Activated CD4-positive, alpha-beta memory T cell treated with anti-CD3 and anti-CD28 coated beads for 36 hours (primary cell): ENCODE results near the gene VWF. TPM values are rescaled to one million over a fixed set of nuclear protein-coding genes. Genes with fewer than 3 reads are reported as not detected.

Source experiments
- CTCF ChIA-PET: fragments of 350-600 bp; sonication (Branson Sonifier 250); formaldehyde crosslinking; loops from one replicate; lab custom pipeline; 2021; ENCODE audit warnings: antibody characterized with exemption, inconsistent platforms; lab: Charles Lee
- POLR2A ChIA-PET: fragments of 350-600 bp; sonication (Branson Sonifier 250); formaldehyde crosslinking; loops from one replicate; lab custom pipeline; 2021; ENCODE audit warnings: antibody characterized with exemption; lab: Charles Lee
- DNase-seq: peaks from one replicate; pipeline ENCODE4 v3.0.0-alpha.2; 2020
- H3K27ac Mint-ChIP-seq: one replicate; pipeline ENCODE4 v1.8.0; 2021; ENCODE audit warnings: mixed read lengths
- H3K27me3 Mint-ChIP-seq: one replicate; pipeline ENCODE4 v1.8.0; 2021; ENCODE audit warnings: mixed read lengths
- H3K36me3 Mint-ChIP-seq: one replicate; pipeline ENCODE4 v1.8.0; 2021; ENCODE audit warnings: mixed read lengths
- H3K4me1 Mint-ChIP-seq: one replicate; pipeline ENCODE4 v1.8.0; 2021; ENCODE audit warnings: low read depth, mixed read lengths
- H3K4me3 Mint-ChIP-seq: one replicate; pipeline ENCODE4 v1.8.0; 2021; ENCODE audit warnings: mild to moderate bottlenecking, mixed read lengths
- H3K9me3 Mint-ChIP-seq: one replicate; pipeline ENCODE4 v1.8.0; 2021; ENCODE audit warnings: mixed read lengths
- intact Hi-C: fragments of 100-400 bp; cut with micrococcal nuclease; formaldehyde crosslinking; loops from one replicate; pipeline ENCODE4 v1.15.1; 2023
- total RNA-seq, 2 experiments: library from RNA; stranded (reverse); gene quantifications; one replicate each; pipeline ENCODE4 v1.2.3, GENCODE V29; 2021

The VWF gene
- total RNA-seq, 2 experiments from 2014 or later: not detected

DNA sequence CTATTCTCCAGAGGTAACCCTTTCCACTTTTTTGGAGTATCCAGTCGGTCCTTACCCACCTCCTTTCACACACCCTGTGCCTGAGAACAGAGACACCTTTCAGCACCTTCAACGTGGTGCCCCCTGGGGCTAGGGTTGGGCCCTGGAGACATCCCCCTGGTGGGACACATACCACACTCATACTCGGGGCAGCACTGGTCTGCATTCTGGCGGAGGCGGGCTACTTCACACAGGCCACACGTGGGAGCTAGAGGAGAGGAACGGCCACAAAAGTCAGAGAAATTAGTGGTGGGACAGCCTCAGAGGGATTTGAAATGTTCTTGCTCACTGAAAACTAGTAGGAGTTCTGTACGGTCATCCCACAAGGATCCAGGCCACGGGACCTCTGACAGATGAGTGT is 139.6 kb downstream of the VWF start:
- DNase-seq: no peak
- Mint-ChIP-seq H3K4me1 (no peaks in the 10 kb centered on the region), H3K27ac (no peak overlapping the region), H3K4me3 (no peak overlapping the region), H3K9me3 (no peaks in the 10 kb centered on the region), H3K36me3 (no peaks in the 10 kb centered on the region), H3K27me3 (peaks cover 3% of the 10 kb centered on the region)
- POLR2A ChIA-PET: no interaction called here
- intact Hi-C loops: no loop called here
- CTCF ChIA-PET: no interaction called here

DNA sequence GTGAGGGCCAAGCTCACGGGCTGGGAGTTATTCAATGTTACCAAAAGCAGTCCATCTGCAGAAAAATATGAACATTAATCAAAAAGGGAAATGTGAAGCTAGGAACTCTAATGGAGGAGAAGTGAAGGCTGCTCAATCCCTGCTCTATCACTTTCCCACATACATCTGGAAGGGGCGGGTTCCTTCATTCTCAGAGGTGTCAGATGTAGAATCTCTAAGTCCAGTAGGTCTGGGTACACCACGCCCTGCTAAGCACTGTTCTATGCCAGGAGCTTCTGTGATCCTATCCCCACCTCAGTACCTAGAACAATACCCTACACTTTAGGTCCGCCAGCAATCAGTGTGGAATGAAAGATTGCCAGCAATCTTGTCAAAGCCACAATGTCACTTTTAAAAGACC is 142.4 kb downstream of the VWF start:
- no peak overlapping the region for H3K27ac Mint-ChIP-seq
- DNase-seq: no peak
- peaks cover 3% of the 10 kb centered on the region for H3K27me3 Mint-ChIP-seq
- H3K4me3 Mint-ChIP-seq: no peak overlapping the region
- no peaks in the 10 kb centered on the region for H3K4me1 Mint-ChIP-seq
- H3K9me3 Mint-ChIP-seq: no peaks in the 10 kb centered on the region
- ChIA-PET POLR2A (no interaction called here), CTCF (interaction anchor here (1.4 kb wide), 1 partner anchor 57 kb away, joined by 4 read pairs; no protein-coding TSS in a partner anchor)
- H3K36me3 Mint-ChIP-seq: no peaks in the 10 kb centered on the region
- intact Hi-C loops: no loop called here

DNA sequence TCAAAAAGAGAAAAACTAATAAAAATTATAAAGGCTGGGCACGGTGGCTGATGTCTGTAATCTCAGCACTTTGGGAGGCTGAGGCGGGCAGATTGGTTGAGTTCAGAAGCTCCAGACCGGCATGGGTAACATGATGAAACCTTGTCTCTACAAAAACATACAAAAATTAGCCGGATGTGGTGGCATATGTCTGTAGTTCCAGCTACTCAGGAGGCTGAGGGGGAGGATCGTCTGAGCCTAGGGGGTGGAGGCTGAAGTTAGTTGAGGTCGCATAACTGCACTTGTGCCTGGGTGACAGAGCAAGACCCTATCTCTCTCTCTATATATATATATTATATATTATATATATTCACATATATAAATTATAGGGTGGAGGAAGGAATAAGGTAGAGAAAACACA is 146.9 kb downstream of the VWF start:
- no peaks in the 10 kb centered on the region for H3K9me3 Mint-ChIP-seq
- no peak overlapping the region for H3K4me3 Mint-ChIP-seq
- intact Hi-C loops: no loop called here
- no peak overlapping the region for H3K27ac Mint-ChIP-seq
- no peaks in the 10 kb centered on the region for H3K4me1 Mint-ChIP-seq
- CTCF ChIA-PET: interaction anchor here (5.3 kb wide), 1 partner anchor 12 kb away, joined by 24 read pairs; no protein-coding TSS in a partner anchor
- POLR2A ChIA-PET: no interaction called here
- no peak for DNase-seq
- no peaks in the 10 kb centered on the region for H3K36me3 Mint-ChIP-seq
- peaks cover 15% of the 10 kb centered on the region for H3K27me3 Mint-ChIP-seq

DNA sequence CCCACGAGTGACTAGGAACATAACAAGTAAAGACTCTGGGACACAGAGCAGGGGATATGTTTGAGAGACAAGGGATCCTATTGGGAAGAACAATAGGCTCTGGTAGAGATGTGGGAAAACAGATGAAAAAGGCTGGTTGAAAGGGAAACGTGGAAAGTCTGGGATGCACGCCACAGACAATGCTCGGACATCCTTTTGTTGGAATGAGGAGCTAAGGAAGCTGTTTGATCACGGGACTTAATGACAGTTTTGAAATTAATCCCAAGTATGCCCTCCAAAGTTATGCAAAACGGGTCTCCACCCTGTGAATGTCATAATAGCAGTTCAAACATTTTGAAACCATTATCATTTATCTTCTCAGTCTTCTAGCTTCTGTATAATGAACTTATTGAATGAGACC is 147.8 kb downstream of the VWF start:
- Mint-ChIP-seq H3K4me3 (no peak overlapping the region), H3K27ac (no peak overlapping the region), H3K27me3 (peaks cover 17% of the 10 kb centered on the region), H3K9me3 (no peaks in the 10 kb centered on the region), H3K4me1 (no peaks in the 10 kb centered on the region), H3K36me3 (no peaks in the 10 kb centered on the region)
- ChIA-PET CTCF (interaction anchor here (5.3 kb wide), 1 partner anchor 13 kb away, joined by 24 read pairs; no protein-coding TSS in a partner anchor), POLR2A (no interaction called here)
- intact Hi-C loops: no loop called here
- DNase-seq: no peak

DNA sequence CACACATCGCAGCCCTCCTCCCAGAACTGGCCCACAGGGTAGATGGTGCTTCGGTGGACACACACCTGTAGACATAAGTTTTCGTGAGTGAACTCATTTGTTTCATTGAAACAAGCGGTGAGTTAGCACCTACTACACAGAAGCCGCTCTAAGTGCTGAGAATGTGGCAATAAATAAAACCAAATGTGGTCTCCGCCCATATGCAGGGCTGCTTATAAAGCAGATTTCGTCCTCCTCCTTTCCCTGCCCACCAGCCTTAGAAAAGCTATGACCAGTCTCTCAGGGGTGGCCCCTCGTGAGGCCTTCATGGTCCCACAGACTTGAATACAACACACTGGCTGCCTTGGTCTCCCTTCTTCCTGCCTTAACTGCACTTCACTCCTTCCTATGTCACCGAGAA is 148.3 kb downstream of the VWF start:
- no peak for DNase-seq
- H3K36me3 Mint-ChIP-seq: no peaks in the 10 kb centered on the region
- no peaks in the 10 kb centered on the region for H3K9me3 Mint-ChIP-seq
- H3K4me3 Mint-ChIP-seq: no peak overlapping the region
- CTCF ChIA-PET: interaction anchor here (5.3 kb wide), 1 partner anchor 13 kb away, joined by 24 read pairs; no protein-coding TSS in a partner anchor
- intact Hi-C loops: no loop called here
- peaks cover 14% of the 10 kb centered on the region for H3K27me3 Mint-ChIP-seq
- H3K27ac Mint-ChIP-seq: no peak overlapping the region
- H3K4me1 Mint-ChIP-seq: no peaks in the 10 kb centered on the region
- POLR2A ChIA-PET: no interaction called here

DNA sequence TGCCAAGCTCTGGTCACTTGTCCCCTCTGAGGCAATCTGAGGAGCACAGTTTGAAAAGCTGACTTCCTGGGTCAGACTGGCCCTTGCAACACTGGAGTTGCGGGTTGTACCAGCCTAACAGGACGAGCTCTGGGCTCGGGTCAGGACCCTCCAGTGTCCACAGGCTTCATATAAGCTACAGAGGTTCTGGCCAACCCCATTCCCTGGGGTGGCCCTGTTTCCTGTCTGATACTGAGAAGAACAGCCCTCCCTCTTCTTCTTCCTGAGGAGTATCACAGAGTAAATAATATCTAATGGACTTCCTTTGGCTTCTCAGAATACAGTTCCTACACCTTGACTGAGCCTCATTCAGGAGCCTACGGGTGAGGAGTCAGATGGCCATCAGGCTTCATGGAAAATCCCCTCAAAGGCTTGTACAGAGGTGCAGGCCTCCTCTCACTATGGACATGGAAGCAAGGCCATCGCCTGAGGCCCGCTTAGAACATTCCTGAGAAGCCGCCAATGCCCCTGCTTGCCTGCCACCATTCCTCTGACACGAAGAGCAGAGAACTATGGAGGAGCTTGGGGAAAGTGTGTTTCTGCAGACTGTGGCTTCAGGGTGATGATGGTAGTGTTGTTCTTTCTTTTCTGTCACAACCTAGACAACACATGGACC is 150.9 kb downstream of the VWF start:
- Mint-ChIP-seq H3K27me3 (peaks cover 17% of the 10 kb centered on the region), H3K27ac (no peak overlapping the region), H3K36me3 (no peaks in the 10 kb centered on the region), H3K9me3 (no peaks in the 10 kb centered on the region), H3K4me3 (no peak overlapping the region), H3K4me1 (no peaks in the 10 kb centered on the region)
- ChIA-PET POLR2A (no interaction called here), CTCF (interaction anchor here (0.5 to 2.1 kb wide), 3 partner anchors 9 to 66 kb away, joined by 4 to 7 read pairs (median 5); no protein-coding TSS in a partner anchor)
- no peak for DNase-seq
- intact Hi-C loops: no loop called here

DNA sequence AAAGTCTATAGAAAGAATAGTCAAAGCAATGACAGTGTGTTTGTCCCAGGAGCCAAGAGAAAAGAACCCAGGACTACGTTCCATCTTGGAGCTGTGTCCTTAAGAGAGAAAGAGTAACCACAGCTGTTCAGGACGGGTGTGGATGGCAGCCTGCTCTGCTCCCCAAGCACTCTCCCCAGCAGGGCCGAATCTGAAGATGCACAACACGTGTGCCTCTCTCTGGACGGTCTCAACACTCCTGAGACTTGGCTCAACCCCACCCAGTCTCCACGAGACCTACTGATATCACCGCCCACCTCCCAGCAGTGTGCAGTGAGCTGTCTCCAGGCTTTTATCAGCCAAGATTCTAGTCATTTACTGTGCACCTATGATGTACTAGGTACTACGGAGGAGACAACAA is 152.1 kb downstream of the VWF start:
- no peak overlapping the region for H3K4me3 Mint-ChIP-seq
- intact Hi-C loops: no loop called here
- peaks cover 17% of the 10 kb centered on the region for H3K27me3 Mint-ChIP-seq
- DNase-seq: no peak
- H3K36me3 Mint-ChIP-seq: no peaks in the 10 kb centered on the region
- H3K9me3 Mint-ChIP-seq: no peaks in the 10 kb centered on the region
- no peaks in the 10 kb centered on the region for H3K4me1 Mint-ChIP-seq
- ChIA-PET CTCF (interaction anchor here (1.8 to 2.1 kb wide), 2 partner anchors 16 to 67 kb away, joined by 5 to 7 read pairs; no protein-coding TSS in a partner anchor), POLR2A (no interaction called here)
- no peak overlapping the region for H3K27ac Mint-ChIP-seq

DNA sequence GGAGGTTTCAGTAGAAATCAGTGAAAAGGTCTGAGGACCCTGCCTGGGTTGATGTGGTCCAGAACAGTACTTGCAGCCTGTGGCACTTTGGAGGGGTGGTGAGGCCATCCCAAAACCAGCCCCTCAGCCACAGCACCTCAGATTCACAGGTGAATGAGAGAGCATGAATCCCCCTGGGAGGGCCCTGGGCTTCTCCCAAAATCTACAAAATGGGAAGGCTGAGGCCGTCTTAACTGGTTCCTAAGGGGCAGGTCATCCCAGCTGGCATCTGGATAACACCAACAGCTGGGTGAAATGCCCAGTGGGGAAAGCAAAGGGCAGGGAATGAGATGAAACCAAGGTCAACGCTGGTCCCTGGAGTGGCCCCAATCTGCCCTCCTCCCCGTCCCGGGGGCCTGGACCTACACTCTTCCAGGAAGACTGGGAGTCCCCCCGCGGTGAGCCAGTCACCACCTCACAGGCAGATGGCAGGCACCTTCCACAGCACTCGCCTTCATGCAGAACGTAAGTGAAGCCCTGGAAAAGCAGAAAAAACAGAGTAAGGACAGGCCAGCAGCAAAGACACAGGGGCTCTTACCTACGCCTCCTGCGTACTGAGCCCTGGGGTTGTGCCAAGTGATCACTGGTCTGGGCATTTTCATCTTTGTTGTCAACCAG is 153.1 kb downstream of the VWF start:
- Mint-ChIP-seq H3K36me3 (no peaks in the 10 kb centered on the region), H3K27me3 (peaks cover 14% of the 10 kb centered on the region), H3K4me1 (no peaks in the 10 kb centered on the region), H3K9me3 (no peaks in the 10 kb centered on the region), H3K4me3 (no peak overlapping the region), H3K27ac (no peak overlapping the region)
- intact Hi-C loops: no loop called here
- POLR2A ChIA-PET: no interaction called here
- CTCF ChIA-PET: no interaction called here
- DNase-seq: no peak

DNA sequence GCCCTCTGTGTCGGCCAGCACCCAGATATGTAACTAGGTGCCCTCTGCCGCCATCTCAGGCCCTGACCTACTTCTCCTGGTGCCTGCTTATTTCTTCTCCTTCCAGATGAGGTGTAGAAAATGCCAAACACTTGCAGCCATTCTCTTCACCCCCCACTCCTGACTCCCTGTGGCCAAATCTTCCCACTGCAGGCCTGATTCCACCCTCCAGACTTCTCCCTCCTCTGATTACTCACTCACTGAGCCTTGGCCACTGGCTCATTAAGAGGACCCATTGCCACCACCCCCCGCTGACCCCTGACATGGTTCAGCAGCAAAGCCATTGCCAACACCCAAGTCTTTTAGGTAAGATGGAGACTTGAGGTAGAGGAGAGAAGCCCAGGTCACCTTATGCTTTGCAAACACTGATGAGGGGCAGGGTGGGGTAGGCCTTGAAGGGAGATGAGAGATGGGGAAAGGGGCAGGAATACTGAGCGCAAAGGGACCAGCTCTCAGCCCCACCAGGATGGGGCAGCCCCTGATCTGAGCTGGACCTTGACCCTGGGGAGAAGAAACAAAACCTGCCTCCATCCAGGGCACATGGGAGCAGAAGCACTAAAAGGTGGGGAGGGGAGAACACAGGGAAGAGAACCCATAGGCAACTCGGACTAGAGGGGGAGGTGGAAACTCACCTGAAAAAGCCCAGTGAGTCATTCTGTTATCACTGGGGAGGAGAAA is 154.3 kb downstream of the VWF start:
- peaks cover 6% of the 10 kb centered on the region for H3K27me3 Mint-ChIP-seq
- no peak overlapping the region for H3K4me3 Mint-ChIP-seq
- no peak for DNase-seq
- intact Hi-C loops: no loop called here
- no peaks in the 10 kb centered on the region for H3K36me3 Mint-ChIP-seq
- H3K27ac Mint-ChIP-seq: no peak overlapping the region
- ChIA-PET POLR2A (no interaction called here), CTCF (no interaction called here)
- no peaks in the 10 kb centered on the region for H3K9me3 Mint-ChIP-seq
- H3K4me1 Mint-ChIP-seq: no peaks in the 10 kb centered on the region

DNA sequence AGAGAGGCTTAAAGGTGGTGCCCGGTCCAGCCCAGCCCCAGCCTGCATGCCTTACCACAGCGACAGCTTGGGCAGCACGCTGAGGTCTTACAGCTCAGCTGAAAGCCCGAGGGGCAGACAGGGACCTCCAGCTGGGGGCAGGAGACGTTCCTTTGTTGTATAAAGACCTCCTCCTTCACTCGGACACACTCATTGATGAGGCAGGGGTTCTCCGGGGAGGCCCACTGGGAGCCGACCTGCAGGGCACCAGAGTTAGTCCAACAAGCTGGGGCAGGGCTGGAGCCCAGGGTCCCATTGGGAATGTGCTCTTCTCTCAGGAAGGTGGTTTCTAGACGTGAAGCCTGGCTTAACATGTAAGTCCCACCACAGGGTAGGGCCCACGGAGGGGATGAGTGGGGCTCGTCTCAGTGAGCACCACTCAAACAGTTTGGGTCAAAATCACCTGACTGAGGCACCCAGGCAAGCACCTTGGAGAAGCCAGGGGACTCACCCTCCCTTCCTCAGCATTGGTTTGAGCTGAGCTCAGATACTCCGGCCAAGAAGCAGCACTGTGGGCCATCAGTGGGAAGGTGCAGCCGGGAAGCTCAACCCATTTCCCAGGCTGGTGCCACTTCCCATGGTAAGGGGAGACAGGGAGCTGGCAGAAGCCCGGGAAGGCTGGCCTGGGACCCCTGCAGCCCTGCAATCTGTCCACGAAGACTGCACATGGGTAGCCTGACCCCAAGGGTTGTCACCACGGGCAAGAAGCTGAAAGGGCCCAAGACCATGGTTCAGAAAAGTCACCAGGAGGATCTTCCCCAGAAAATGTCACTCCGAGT is 155.1 kb downstream of the VWF start:
- H3K27ac Mint-ChIP-seq: no peak overlapping the region
- no peaks in the 10 kb centered on the region for H3K9me3 Mint-ChIP-seq
- H3K36me3 Mint-ChIP-seq: no peaks in the 10 kb centered on the region
- no peak for DNase-seq
- H3K4me3 Mint-ChIP-seq: no peak overlapping the region
- intact Hi-C loops: no loop called here
- H3K27me3 Mint-ChIP-seq: peaks cover 6% of the 10 kb centered on the region
- POLR2A ChIA-PET: no interaction called here
- no peaks in the 10 kb centered on the region for H3K4me1 Mint-ChIP-seq
- CTCF ChIA-PET: no interaction called here

DNA sequence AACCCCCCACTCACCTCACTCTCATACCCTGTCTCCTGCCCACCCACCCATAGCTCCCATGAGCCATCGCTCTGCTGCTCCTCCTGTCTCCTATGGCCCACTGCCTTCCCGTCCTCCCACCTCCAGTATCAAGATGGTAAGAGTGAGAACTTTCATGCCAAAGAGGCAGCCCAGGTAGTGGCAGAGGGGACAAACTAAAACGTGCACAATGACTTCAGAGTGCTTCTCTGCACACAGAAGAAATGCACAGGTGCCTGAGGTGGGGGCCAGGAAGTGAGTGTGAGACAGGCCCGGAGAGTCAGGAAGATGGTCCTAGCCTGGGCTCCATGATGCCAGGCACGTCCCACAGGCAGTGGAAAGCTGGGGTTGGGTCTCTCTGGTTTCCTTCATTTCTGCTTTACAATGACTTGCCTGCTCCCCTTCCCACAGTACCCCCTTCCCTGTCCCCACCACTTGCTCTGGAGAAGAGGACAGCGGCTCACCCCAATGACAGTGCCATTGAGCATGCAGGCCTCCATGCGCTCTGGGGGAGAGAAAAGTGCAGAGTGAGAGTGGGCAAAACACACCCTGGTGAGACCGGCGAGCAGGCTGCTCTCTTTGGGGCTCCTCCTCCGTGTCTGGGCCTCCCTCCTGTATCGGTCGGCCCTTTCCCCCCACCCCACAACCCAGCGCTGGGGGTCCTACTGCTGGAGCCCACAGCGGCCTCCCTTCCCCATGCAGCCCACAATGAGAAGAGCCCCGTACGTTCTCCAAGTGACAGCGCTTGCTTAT is 156.6 kb downstream of the VWF start:
- intact Hi-C loops: no loop called here
- H3K27ac Mint-ChIP-seq: no peak overlapping the region
- H3K4me1 Mint-ChIP-seq: no peaks in the 10 kb centered on the region
- H3K4me3 Mint-ChIP-seq: no peak overlapping the region
- H3K36me3 Mint-ChIP-seq: no peaks in the 10 kb centered on the region
- no peaks in the 10 kb centered on the region for H3K9me3 Mint-ChIP-seq
- DNase-seq: no peak
- peaks cover 6% of the 10 kb centered on the region for H3K27me3 Mint-ChIP-seq
- ChIA-PET CTCF (interaction anchor here (2.5 kb wide), 1 partner anchor 21 kb away, joined by 10 read pairs; no protein-coding TSS in a partner anchor), POLR2A (no interaction called here)
